ENCODE data around the gene ATRNL1.
"Not testable (repeated sequence)": the region's sequence is repeated elsewhere in the genome, so short reads cannot be mapped to it uniquely, and the experiment has no call there.

The ATRNL1 gene

GRCh38 chr10:115628616-115629015 is 535.5 kb downstream of the ATRNL1 start:
- DNase-seq (ENCODE audit: low read depth in 2 of 2): no peak

- no peak for DNase-seq (ENCODE audit: low read depth in 2 of 2)
Observed at GRCh38 chr10:115638246-115638645, 545.1 kb downstream of the ATRNL1 start.

GRCh38 chr10:115649217-115649616 is 556.1 kb downstream of the ATRNL1 start:
- DNase-seq (ENCODE audit: low read depth in 2 of 2): no peak

- DNase-seq (ENCODE audit: low read depth in 2 of 2): no peak
Observed at GRCh38 chr10:115653473-115653872, 560.3 kb downstream of the ATRNL1 start.

GRCh38 chr10:115654961-115655360 is 561.8 kb downstream of the ATRNL1 start:
- no peak for DNase-seq (ENCODE audit: low read depth in 2 of 2)

- no peak for DNase-seq (ENCODE audit: low read depth in 2 of 2)
Observed at GRCh38 chr10:115657161-115657860, 564.1 kb downstream of the ATRNL1 start.

GRCh38 chr10:115659616-115660015 is 566.5 kb downstream of the ATRNL1 start:
- no peak for DNase-seq (ENCODE audit: low read depth in 2 of 2)

GRCh38 chr10:115660391-115660790 is 567.2 kb downstream of the ATRNL1 start:
- DNase-seq (ENCODE audit: low read depth in 2 of 2): no peak

GRCh38 chr10:115662422-115662821 is 569.3 kb downstream of the ATRNL1 start:
- no peak for DNase-seq (ENCODE audit: low read depth in 2 of 2)

GRCh38 chr10:115665549-115665948 is 572.4 kb downstream of the ATRNL1 start:
- DNase-seq (ENCODE audit: low read depth in 2 of 2): no peak

- DNase-seq (ENCODE audit: low read depth in 2 of 2): no peak
Observed at GRCh38 chr10:115674496-115674895, 581.3 kb downstream of the ATRNL1 start.

GRCh38 chr10:115696747-115697146 is 603.6 kb downstream of the ATRNL1 start:
- DNase-seq (ENCODE audit: low read depth in 2 of 2): no peak

- no peak for DNase-seq (ENCODE audit: low read depth in 2 of 2)
Observed at GRCh38 chr10:115706026-115706425, 612.9 kb downstream of the ATRNL1 start.

- no peak for DNase-seq (ENCODE audit: low read depth in 2 of 2)
Observed at GRCh38 chr10:115706488-115707076, 613.4 kb downstream of the ATRNL1 start.

GRCh38 chr10:115710136-115710535 is 617.0 kb downstream of the ATRNL1 start:
- no peak for DNase-seq (ENCODE audit: low read depth in 2 of 2)

- DNase-seq (ENCODE audit: low read depth in 2 of 2): no peak
Observed at GRCh38 chr10:115711306-115711705, 618.1 kb downstream of the ATRNL1 start.

- no peak for DNase-seq (ENCODE audit: low read depth in 2 of 2)
Observed at GRCh38 chr10:115720121-115720520, 627.0 kb downstream of the ATRNL1 start.

GRCh38 chr10:115727129-115727528 is 634.0 kb downstream of the ATRNL1 start:
- no peak for DNase-seq (ENCODE audit: low read depth in 2 of 2)

GRCh38 chr10:115744089-115744488 is 650.9 kb downstream of the ATRNL1 start:
- DNase-seq (ENCODE audit: low read depth in 2 of 2): no peak

- no peak for DNase-seq (ENCODE audit: low read depth in 2 of 2)
Observed at GRCh38 chr10:115745943-115746342, 652.8 kb downstream of the ATRNL1 start.

- DNase-seq (ENCODE audit: low read depth in 2 of 2): no peak
Observed at GRCh38 chr10:115747811-115748210, 654.6 kb downstream of the ATRNL1 start.

GRCh38 chr10:115758488-115758887 is 665.3 kb downstream of the ATRNL1 start:
- not testable (repeated sequence) for DNase-seq (ENCODE audit: low read depth in 2 of 2)

GRCh38 chr10:115760131-115760530 is 667.0 kb downstream of the ATRNL1 start:
- DNase-seq (ENCODE audit: low read depth in 2 of 2): no peak

GRCh38 chr10:115761166-115761565 is 668.0 kb downstream of the ATRNL1 start:
- DNase-seq (ENCODE audit: low read depth in 2 of 2): no peak

Measured in stimulated activated CD4-positive, alpha-beta T cell treated with anti-CD3 and anti-CD28 coated beads, Interleukin-4, amount 100 ng/mL, for 48 hours (primary cell).